Measurements from ENCODE around the gene PMF1. TPM values are rescaled to one million over a fixed set of nuclear protein-coding genes. Genes with fewer than 3 reads are reported as not detected.
"Not testable (repeated sequence)": the region's sequence is repeated elsewhere in the genome, so short reads cannot be mapped to it uniquely, and the experiment has no call there.

The PMF1 gene
- total RNA-seq, 6 experiments from 2014 or later, result 32.7 to 41.0 (median 39.5) TPM

- no peaks in the 10 kb centered on the region for H3K9me3 Mint-ChIP-seq
- no peaks in the 10 kb centered on the region for H3K4me1 Mint-ChIP-seq (ENCODE audit: low read depth)
- H3K27me3 Mint-ChIP-seq (ENCODE audit: insufficient read depth), result peaks cover 6% of the 10 kb centered on the region
- no peak for DNase-seq
- no peaks in the 10 kb centered on the region for H3K36me3 Mint-ChIP-seq (ENCODE audit: low read depth)
- TF ChIP-seq CTCF (IDR thresholded peaks at IDR 0.05), result peak; percentile 45
- H3K4me3 Mint-ChIP-seq, result no peak overlapping the region
- H3K27ac Mint-ChIP-seq, result no peak overlapping the region
Measured at GRCh38 chr1:156172696-156173470, 39.9 kb upstream of the PMF1 start.

- H3K27ac Mint-ChIP-seq, result no peak overlapping the region
- peaks cover 9% of the 10 kb centered on the region for H3K27me3 Mint-ChIP-seq (ENCODE audit: insufficient read depth)
- no peaks in the 10 kb centered on the region for H3K36me3 Mint-ChIP-seq (ENCODE audit: low read depth)
- H3K4me3 Mint-ChIP-seq, result no peak overlapping the region
- H3K4me1 Mint-ChIP-seq (ENCODE audit: low read depth), result no peaks in the 10 kb centered on the region
- DNase-seq, result no peak
- H3K9me3 Mint-ChIP-seq, result no peaks in the 10 kb centered on the region
- TF ChIP-seq CTCF (IDR thresholded peaks at IDR 0.05), result no peak
Measured at GRCh38 chr1:156176610-156177210, 36.1 kb upstream of the PMF1 start.

GRCh38 chr1:156177919-156178654 lies 34.7 kb upstream of the PMF1 start:
- H3K36me3 Mint-ChIP-seq (ENCODE audit: low read depth), result no peaks in the 10 kb centered on the region
- no peaks in the 10 kb centered on the region for H3K9me3 Mint-ChIP-seq
- no peak for TF ChIP-seq CTCF (IDR thresholded peaks at IDR 0.05)
- peaks cover 8% of the 10 kb centered on the region for H3K27me3 Mint-ChIP-seq (ENCODE audit: insufficient read depth)
- DNase-seq, result no peak
- no peak overlapping the region for H3K27ac Mint-ChIP-seq
- H3K4me3 Mint-ChIP-seq, result no peak overlapping the region
- no peaks in the 10 kb centered on the region for H3K4me1 Mint-ChIP-seq (ENCODE audit: low read depth)

GRCh38 chr1:156180471-156180870 lies 32.3 kb upstream of the PMF1 start:
- DNase-seq, result no peak
- Mint-ChIP-seq H3K36me3 (ENCODE audit: low read depth) (no peaks in the 10 kb centered on the region), H3K27ac (no peak overlapping the region), H3K27me3 (ENCODE audit: insufficient read depth) (peaks cover 6% of the 10 kb centered on the region), H3K4me3 (no peak overlapping the region), H3K4me1 (ENCODE audit: low read depth) (no peaks in the 10 kb centered on the region), H3K9me3 (no peaks in the 10 kb centered on the region)
- TF ChIP-seq CTCF (IDR thresholded peaks at IDR 0.05), result no peak

- H3K27me3 Mint-ChIP-seq (ENCODE audit: insufficient read depth); H3K36me3 Mint-ChIP-seq (ENCODE audit: low read depth); H3K27ac Mint-ChIP-seq; H3K4me1 Mint-ChIP-seq (ENCODE audit: low read depth); DNase-seq; H3K4me3 Mint-ChIP-seq; H3K9me3 Mint-ChIP-seq: not testable (repeated sequence)
Measured at GRCh38 chr1:156181391-156181924, 31.3 kb upstream of the PMF1 start.

- H3K9me3 Mint-ChIP-seq; H3K36me3 Mint-ChIP-seq (ENCODE audit: low read depth); H3K27me3 Mint-ChIP-seq (ENCODE audit: insufficient read depth); H3K4me3 Mint-ChIP-seq; H3K4me1 Mint-ChIP-seq (ENCODE audit: low read depth); H3K27ac Mint-ChIP-seq; DNase-seq: not testable (repeated sequence)
Measured at GRCh38 chr1:156182010-156182779, 30.6 kb upstream of the PMF1 start.

- H3K36me3 Mint-ChIP-seq (ENCODE audit: low read depth); H3K9me3 Mint-ChIP-seq; DNase-seq; H3K27ac Mint-ChIP-seq; H3K4me3 Mint-ChIP-seq; H3K27me3 Mint-ChIP-seq (ENCODE audit: insufficient read depth); H3K4me1 Mint-ChIP-seq (ENCODE audit: low read depth): not testable (repeated sequence)
Measured at GRCh38 chr1:156186347-156187177, 26.2 kb upstream of the PMF1 start.

- H3K4me3 Mint-ChIP-seq; H3K9me3 Mint-ChIP-seq; H3K36me3 Mint-ChIP-seq (ENCODE audit: low read depth); H3K27me3 Mint-ChIP-seq (ENCODE audit: insufficient read depth); H3K27ac Mint-ChIP-seq; DNase-seq: not testable (repeated sequence)
- H3K4me1 Mint-ChIP-seq (ENCODE audit: low read depth), result peaks cover 19% of the 10 kb centered on the region
Measured at GRCh38 chr1:156190265-156190664, 22.5 kb upstream of the PMF1 start.

Data from HFFc6 (cell line).